Activated CD4-positive, alpha-beta T cell treated with anti-CD3 and anti-CD28 coated beads for 36 hours (primary cell): ENCODE data around the gene FREM1. TPM values are rescaled to one million over a fixed set of nuclear protein-coding genes. Genes with fewer than 3 reads are reported as not detected.

Experiments
- ATAC-seq: fragments of 200-7000 bp; cut with Tn5 transposase; one replicate; pipeline ENCODE4 v1.10.0; 2021; ENCODE audit warnings: mild to moderate bottlenecking, moderate library complexity
- CTCF ChIA-PET: fragments of 350-600 bp; sonication (Branson Sonifier 250); formaldehyde crosslinking; loops from one replicate; lab custom pipeline; 2021; ENCODE audit warnings: antibody characterized with exemption; lab: Charles Lee
- POLR2A ChIA-PET: fragments of 350-600 bp; sonication (Branson Sonifier 250); formaldehyde crosslinking; loops from one replicate; lab custom pipeline; 2021; ENCODE audit warnings: antibody characterized with exemption, inconsistent platforms; lab: Charles Lee
- DNase-seq: peaks from one replicate; pipeline ENCODE4 v3.0.0-alpha.2; 2020
- H3K27ac Mint-ChIP-seq: one replicate; pipeline ENCODE4 v1.8.0; 2021; ENCODE audit warnings: mixed read lengths
- H3K27me3 Mint-ChIP-seq: one replicate; pipeline ENCODE4 v1.8.0; 2021; ENCODE audit warnings: mixed read lengths
- H3K36me3 Mint-ChIP-seq: one replicate; pipeline ENCODE4 v1.8.0; 2021; ENCODE audit warnings: low read depth, mixed read lengths
- H3K4me1 Mint-ChIP-seq: one replicate; pipeline ENCODE4 v1.8.0; 2021; ENCODE audit warnings: mixed read lengths
- H3K4me3 Mint-ChIP-seq: one replicate; pipeline ENCODE4 v1.8.0; 2021; ENCODE audit warnings: mild to moderate bottlenecking, moderate library complexity, mixed read lengths
- H3K9me3 Mint-ChIP-seq: one replicate; pipeline ENCODE4 v1.8.0; 2021; ENCODE audit warnings: low read depth, mixed read lengths
- intact Hi-C, 2 experiments: fragments of 100-400 bp; cut with DNase I in 1 of 2; cut with micrococcal nuclease in 1 of 2; formaldehyde crosslinking; loops; one replicate each; pipeline versions ENCODE4 v1.14.2 to v1.15.1; 2022 to 2024; cut with DNase I, micrococcal nuclease
- total RNA-seq, 2 experiments: library from RNA; stranded (reverse); gene quantifications; one replicate each; pipeline ENCODE4 v1.2.3, GENCODE V29; 2021

The FREM1 gene
- total RNA-seq, 2 experiments from 2014 or later: not detected

DNA sequence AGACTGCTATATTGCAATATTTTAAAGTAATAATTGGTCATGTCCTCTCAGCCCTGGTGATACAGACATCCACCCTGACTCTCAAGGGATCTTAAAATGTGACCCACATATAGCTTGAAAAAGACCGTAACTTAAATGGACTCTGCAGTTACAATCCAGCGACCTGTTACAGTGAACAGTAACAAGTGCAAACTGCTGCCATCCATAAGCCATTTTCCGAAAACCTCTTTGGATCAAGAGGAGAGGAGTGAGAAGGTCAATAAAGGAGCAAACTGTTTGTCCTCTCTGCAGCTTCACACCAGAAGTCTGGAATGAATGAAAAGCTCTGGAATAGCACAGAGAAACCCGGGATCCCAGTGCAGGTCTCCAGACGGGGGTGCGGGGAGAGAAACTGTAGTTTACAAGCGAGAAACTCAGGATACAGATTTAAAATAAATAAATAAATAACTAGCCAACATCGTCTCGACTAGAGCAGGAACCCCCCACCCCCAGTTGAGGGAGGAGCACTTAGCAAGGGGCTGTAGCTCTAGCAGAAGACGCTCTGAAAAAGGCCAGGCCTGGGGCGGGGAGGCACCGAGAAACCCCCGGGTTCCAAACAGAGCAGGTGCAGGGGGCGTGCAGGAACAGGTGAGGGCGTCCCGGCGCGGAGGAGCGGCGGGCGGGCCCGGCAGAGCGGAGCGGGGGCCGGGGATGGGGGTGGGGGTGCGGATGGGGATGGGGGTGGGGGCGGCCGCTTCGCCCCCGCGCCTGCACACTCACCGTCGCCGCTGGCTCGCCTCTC, 217.6 kb downstream of the FREM1 start:
- intact Hi-C loops: loop anchor here in 1 of 2 experiments (5.0 to 10.0 kb wide), 3 partner anchors 368 to 862 kb away; partner anchors contain the start of genes CCDC171 and SNAPC3
- peak; percentile 54 for ATAC-seq
- ChIA-PET POLR2A (interaction anchor here (0.7 kb wide), 1 partner anchor 23 kb away, joined by 3 read pairs; no protein-coding TSS in a partner anchor), CTCF (no interaction called here)
- H3K4me1 Mint-ChIP-seq: peaks cover 27% of the 10 kb centered on the region
- peak overlapping the region; percentile 91 for H3K4me3 Mint-ChIP-seq
- no peaks in the 10 kb centered on the region for H3K9me3 Mint-ChIP-seq
- peaks cover 8% of the 10 kb centered on the region for H3K36me3 Mint-ChIP-seq
- peak overlapping the region; percentile 94 for H3K27ac Mint-ChIP-seq
- peak; percentile 60 for DNase-seq
- H3K27me3 Mint-ChIP-seq: peaks cover 2% of the 10 kb centered on the region

DNA sequence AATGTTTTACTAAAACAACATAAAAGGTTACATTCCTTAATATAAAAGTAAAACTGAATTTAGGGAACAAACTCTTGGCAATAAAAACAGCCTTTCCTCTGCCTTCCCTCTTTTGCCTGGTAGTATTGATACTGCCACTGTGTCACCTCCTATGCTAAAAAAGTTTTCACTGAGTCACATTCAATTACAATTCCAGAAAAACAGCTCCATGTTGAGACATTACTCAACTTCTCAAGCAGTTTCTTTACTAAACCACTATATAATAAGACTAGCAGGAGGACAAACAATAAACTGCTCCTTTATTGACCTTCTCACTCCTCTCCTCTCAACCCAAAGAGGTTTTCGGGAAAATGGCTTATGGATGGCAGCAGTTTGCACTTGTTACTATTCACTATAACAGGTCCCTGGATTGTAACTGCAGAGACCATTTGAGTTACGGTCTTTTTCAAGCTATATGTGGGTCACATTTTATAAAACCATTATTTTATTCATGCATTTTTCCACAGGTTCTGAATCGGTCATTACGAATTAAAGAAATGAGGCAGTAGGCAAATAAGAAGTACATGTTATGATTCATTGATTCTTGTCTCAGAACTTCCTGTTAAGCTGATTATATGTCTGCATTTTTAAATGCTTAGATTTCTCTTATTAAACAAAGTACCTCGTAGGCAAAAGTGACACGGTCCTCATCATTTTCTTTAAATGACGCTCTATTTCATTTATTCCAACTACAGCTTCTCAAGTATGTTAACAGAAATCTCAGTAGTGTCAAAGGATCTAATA, 219.1 kb downstream of the FREM1 start:
- peaks cover 13% of the 10 kb centered on the region for H3K36me3 Mint-ChIP-seq
- peaks cover 27% of the 10 kb centered on the region for H3K4me1 Mint-ChIP-seq
- ATAC-seq: no peak
- ChIA-PET CTCF (interaction anchor here (1.0 kb wide), 1 partner anchor 30 kb away, joined by 5 read pairs; no protein-coding TSS in a partner anchor), POLR2A (no interaction called here)
- H3K27me3 Mint-ChIP-seq: no peaks in the 10 kb centered on the region
- intact Hi-C loops: loop anchor here in 1 of 2 experiments (5.0 to 10.0 kb wide), 3 partner anchors 366 to 864 kb away; partner anchors contain the start of genes CCDC171 and SNAPC3
- no peak for DNase-seq
- no peaks in the 10 kb centered on the region for H3K9me3 Mint-ChIP-seq
- H3K4me3 Mint-ChIP-seq: no peak overlapping the region
- no peak overlapping the region for H3K27ac Mint-ChIP-seq

DNA sequence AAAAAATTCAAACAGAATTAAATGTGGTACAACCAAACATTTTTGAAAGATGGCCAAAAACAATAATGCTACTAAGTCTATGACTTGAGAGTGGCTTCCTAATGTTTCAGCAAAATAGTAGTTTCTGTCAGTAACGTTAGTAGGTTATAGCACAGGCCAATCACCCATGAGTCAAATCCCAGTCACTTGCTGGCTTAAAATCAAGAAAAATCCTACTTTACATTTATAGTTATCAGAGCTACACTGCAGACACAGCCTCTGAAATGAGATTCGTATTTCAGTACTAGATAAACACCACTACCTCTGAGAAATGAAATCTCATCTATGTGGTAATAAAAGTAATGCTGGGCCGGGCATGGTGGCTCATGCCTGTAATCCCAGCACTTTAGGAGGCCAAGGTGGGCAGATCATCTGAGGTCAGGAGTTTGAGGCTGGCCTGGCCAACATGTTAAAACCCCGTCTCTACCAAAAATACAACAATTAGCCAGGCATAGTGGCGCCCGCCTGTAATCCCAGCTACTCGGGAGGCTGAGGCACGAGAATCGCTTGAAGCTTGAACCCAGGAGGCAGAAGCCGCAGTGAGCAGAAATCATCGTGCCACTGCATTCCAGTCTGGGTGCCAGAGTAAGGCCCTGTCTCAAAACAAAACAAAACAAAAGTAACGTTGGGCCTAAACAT, 223.0 kb downstream of the FREM1 start:
- POLR2A ChIA-PET: no interaction called here
- intact Hi-C loops: no loop called here
- Mint-ChIP-seq H3K4me1 (peaks cover 21% of the 10 kb centered on the region), H3K27ac (no peak overlapping the region), H3K27me3 (no peaks in the 10 kb centered on the region), H3K4me3 (no peak overlapping the region), H3K36me3 (peaks cover 31% of the 10 kb centered on the region), H3K9me3 (no peaks in the 10 kb centered on the region)
- no peak for DNase-seq
- ATAC-seq: no peak
- CTCF ChIA-PET: interaction anchor here (0.6 kb wide), 1 partner anchor 1846 kb away, joined by 3 read pairs; no protein-coding TSS in a partner anchor

DNA sequence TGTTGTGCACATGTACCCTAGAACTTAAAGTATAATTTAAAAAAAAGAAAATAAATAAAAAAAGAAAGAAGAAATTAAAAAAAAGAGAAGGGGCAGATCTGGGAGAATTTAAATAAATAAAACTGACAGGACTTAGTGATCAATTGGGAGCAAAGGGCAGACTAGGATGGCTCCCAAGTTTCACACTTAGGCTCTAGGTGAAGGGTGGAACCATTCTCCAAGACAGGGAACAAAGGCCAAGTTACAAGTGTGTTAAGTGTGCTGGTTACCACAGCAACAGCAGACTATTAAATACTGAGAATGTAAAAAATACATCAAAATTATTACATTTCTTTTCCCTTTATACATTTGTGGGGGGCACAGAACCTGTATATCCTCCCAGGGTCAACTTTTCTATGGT, 224.1 kb downstream of the FREM1 start:
- no peak for ATAC-seq
- H3K27ac Mint-ChIP-seq: no peak overlapping the region
- CTCF ChIA-PET: no interaction called here
- intact Hi-C loops: no loop called here
- peaks cover 35% of the 10 kb centered on the region for H3K36me3 Mint-ChIP-seq
- peaks cover 14% of the 10 kb centered on the region for H3K4me1 Mint-ChIP-seq
- DNase-seq: no peak
- POLR2A ChIA-PET: no interaction called here
- H3K27me3 Mint-ChIP-seq: no peaks in the 10 kb centered on the region
- H3K4me3 Mint-ChIP-seq: no peak overlapping the region
- no peaks in the 10 kb centered on the region for H3K9me3 Mint-ChIP-seq

Other genes starting within 250 kb of the FREM1 start
- 1 to 10 TPM; 5.1 TPM for gene ZDHHC21, start 217.0 kb downstream of the FREM1 start, total RNA-seq
- gene CER1, start 187.7 kb downstream of the FREM1 start, total RNA-seq: not detected